Activated naive CD4-positive, alpha-beta T cell treated with anti-CD3 and anti-CD28 coated beads, Interleukin-2, amount 50 U/mL, for 72 hours (primary cell): ENCODE measurements around the gene SLC25A6. TPM values are rescaled to one million over a fixed set of nuclear protein-coding genes. Genes with fewer than 3 reads are reported as not detected.
"Not testable (repeated sequence)": the region's sequence is repeated elsewhere in the genome, so short reads cannot be mapped to it uniquely, and the experiment has no call there.

ENCODE experiments used
- ATAC-seq, 2 donors: fragments of 150-1000 bp; cut with Tn5 transposase; 2 replicates each; pipeline ENCODE4 v1.10.0; 2021; ENCODE audit warnings: mild to moderate bottlenecking in 2 of 2, moderate library complexity in 2 of 2
- DNase-seq, 2 donors: peaks; one replicate each; pipeline ENCODE4 v3.0.0; 2021 to 2022; ENCODE audit warnings: low spot score in 2 of 2
- H3K27ac Mint-ChIP-seq, 2 donors: one replicate each; pipeline ENCODE4 v1.8.0; 2022; ENCODE audit warnings: mild to moderate bottlenecking in 2 of 2, mixed read lengths in 2 of 2
- H3K36me3 Mint-ChIP-seq, 2 donors: one replicate each; pipeline ENCODE4 v1.8.0; 2022; ENCODE audit warnings: mixed read lengths in 2 of 2
- H3K9me3 Mint-ChIP-seq, 2 donors: one replicate each; pipeline ENCODE4 v1.8.0; 2022; ENCODE audit warnings: mixed read lengths in 2 of 2
- total RNA-seq, 2 donors: library from RNA; stranded (reverse); gene quantifications; one replicate each; pipeline ENCODE4 v1.2.3, GENCODE V29; 2022

SLC25A6 gene
- total RNA-seq, 2 donors from 2014 or later = 382 to 645 TPM

DNA sequence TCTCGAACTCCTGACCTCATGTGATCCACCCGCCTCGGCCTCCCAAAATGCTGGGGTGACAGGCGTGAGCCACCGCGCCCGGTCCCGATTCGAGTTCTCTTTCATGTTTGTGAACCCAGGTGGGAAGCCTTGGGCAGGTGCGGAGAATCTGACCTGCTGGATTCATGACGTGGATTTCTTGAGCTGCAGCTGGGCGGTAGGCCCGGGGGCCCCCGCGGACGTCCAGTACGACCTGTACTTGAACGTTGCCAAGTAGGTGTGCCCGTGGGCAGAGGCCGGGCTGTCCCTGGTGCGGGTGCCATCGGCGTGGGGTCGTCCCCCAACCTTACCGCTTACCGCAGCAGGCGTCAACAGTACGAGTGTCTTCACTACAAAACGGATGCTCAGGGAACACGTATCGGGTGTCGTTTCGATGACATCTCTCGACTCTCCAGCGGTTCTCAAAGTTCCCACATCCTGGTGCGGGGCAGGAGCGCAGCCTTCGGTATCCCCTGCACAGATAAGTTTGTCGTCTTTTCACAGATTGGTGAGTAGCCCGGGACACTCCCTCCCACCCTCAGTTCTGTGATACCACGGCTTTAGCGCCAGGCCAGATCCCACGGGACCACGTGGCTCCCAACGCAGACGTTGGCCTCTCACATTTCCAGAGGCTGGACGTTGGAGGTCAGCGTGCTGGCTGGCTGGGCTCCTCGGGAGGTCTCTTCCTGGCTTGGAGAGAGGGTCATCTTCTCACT lies 39.8 kb downstream of the SLC25A6 start:
- DNase-seq (no peak), ATAC-seq (no peak)
- Mint-ChIP-seq H3K36me3 (no peaks in the 10 kb centered on the region), H3K27ac (no peak overlapping the region), H3K9me3 (peaks cover 0 to 4% of the 10 kb centered on the region in 2 donors)

DNA sequence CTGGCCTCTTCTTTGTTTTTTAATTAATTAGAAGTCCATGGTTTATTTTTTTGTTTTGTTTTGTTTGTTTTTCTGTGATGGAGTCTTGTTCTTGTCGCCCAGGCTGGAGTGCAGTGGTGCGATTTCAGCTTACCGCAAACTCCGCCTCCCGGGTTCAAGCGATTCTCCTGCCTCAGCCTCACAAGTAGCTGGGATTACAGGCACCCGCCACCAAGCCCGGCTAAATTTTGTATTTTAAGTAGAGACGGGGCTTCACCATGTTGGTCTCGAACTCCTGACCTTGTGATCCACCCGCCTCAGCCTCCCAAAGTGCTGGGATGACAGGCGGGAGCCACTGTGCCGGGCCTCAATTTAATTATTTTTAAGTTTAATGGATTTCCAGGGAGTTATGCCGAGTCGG lies 42.3 kb downstream of the SLC25A6 start:
- not testable (repeated sequence) for H3K9me3 Mint-ChIP-seq, DNase-seq, ATAC-seq, H3K36me3 Mint-ChIP-seq
- peak overlapping the region in 1 of 2 donors; percentile 66 for H3K27ac Mint-ChIP-seq

DNA sequence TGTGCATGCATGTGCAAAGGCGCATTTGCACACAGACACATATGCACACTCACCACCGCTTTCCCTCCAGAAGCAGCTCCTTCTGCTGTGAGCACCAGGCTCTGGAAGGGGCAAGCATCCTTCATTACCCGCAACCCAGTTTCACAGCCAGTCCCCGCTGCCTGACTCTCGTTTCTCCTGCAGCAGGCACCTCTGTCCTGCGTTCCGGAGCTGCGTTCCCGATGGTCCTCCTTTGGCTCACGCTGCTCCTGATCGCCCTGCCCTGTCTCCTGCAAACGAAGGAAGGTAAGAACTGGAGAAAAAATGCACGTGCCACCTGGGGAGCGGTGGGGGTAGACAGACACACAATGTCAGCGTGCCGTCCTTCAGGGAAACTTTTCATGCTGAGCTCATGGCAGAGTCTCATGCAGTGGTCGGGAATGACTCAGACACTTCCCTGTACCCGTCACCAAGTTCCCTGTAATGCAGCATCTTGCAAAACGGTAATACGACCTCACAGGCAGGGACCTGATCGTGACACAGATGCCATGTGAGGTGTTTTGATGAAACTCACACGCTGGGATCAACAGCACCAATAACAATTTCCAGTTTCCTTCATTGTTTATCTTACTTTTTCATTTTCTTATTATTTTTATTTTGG lies 50.2 kb downstream of the SLC25A6 start:
- no peaks in the 10 kb centered on the region for H3K9me3 Mint-ChIP-seq
- DNase-seq (no peak), ATAC-seq (no peak)
- no peak overlapping the region for H3K27ac Mint-ChIP-seq
- peaks cover 0 to 13% of the 10 kb centered on the region in 2 donors for H3K36me3 Mint-ChIP-seq

GRCh38 chrX:1336948-1337779 lies 54.7 kb downstream of the SLC25A6 start:
- ATAC-seq = peak in 1 of 2 donors; percentile 66
- no peak for DNase-seq
- Mint-ChIP-seq H3K27ac (peak overlapping the region; percentile 9 to 74), H3K36me3 (peaks cover 0 to 13% of the 10 kb centered on the region in 2 donors), H3K9me3 (no peaks in the 10 kb centered on the region)

GRCh38 chrX:1336331-1336943 lies 55.5 kb downstream of the SLC25A6 start, which contains the start of gene IL3RA:
TSS of gene IL3RA (plus strand) at chrX:1336785. CDS start at chrX:1341766, 4,981 bp downstream.
- Mint-ChIP-seq H3K36me3 (peaks cover 0 to 9% of the 10 kb centered on the region in 2 donors), H3K27ac (peak within 1 kb of the TSS; percentile 9 to 74), H3K9me3 (no peaks in the 10 kb centered on the region)
- DNase-seq (no peak), ATAC-seq (peak in 1 of 2 donors; percentile 61)

Other genes starting within 250 kb of the SLC25A6 start
- 1 to 10 TPM; 1.3 to 1.6 TPM for gene CRLF2, start 179.5 kb downstream of the SLC25A6 start, total RNA-seq
- under 1 TPM; 0.18 to 0.50 TPM for gene CSF2RA, start 123.3 kb downstream of the SLC25A6 start, total RNA-seq
- under 1 TPM; 0.41 to 0.73 TPM for gene IL3RA, start 55.3 kb downstream of the SLC25A6 start, total RNA-seq
- 10 to 100 TPM; 54.9 to 58.0 TPM for gene ASMTL, start 60.8 kb upstream of the SLC25A6 start, total RNA-seq
- 10 to 100 TPM; 18.9 TPM for gene P2RY8, start 145.1 kb upstream of the SLC25A6 start, total RNA-seq
- 10 to 100 TPM; 48.6 to 70.1 TPM for gene AKAP17A, start 199.5 kb upstream of the SLC25A6 start, total RNA-seq
- 1 to 10 TPM in 1 of 2 donors, not detected in 1; 1.1 TPM for gene ASMT, start 222.9 kb upstream of the SLC25A6 start, total RNA-seq